ENCODE data around the gene SLC9A5.

Gene SLC9A5

DNA sequence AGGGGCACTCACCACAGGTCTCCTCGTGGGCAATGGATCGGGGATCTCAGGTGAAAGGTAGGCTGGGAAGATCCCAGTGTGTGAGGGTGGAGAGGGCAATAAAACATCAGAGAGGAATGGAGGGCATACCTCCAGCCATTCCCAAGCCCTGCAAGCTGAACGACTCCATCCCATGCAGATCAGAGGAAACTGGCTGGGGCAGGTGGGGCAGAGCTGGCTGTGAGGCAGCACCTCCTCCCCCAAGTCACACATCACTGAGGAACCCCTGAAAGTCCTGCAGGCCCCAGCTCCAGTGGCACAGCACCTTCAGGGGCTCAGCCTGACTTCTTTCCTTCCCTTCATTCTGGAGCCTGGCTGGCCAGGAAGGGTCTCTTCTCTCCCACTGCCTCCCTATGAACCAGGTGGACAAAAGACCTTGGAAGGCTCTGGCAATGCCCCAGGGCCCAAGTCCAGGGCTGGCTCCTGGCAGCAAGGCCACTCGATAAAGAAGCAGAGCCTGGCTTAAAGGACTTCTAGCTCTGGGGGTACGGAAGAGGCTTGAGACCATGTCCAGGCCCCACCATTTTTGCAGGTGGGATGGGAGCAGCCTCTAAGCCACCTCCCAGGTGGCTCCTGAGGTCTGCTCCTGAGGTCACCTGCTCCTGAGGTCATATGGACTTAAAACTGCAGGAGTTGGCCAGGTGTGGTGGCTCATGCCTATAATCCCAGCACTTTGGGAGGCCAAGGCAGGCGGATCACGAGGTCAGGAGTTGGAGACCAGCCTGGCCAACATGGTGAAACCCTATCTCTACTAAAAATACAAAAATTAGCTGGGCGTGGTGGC is 35.4 kb upstream of the SLC9A5 start:
- DNase-seq = no peak

DNA sequence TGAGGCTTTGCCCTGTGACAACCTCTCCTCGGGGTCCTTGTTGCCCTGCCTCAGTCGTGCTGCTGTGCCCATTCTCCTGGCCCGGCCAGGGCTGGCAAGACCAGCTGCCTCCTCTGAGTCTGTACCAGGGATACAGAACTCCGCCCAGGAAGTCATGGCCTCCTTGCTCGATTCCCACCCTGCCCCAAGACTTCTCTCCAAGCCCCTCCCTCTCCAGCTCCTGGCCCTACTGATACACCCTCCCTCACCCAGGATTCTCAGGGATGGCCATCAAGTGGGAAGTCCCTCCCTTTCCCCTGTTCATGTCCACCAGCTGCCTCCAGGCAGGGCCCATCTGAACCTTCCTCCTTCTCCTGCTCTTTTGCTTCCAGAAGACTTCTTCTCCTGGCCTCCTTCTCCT is 33.1 kb upstream of the SLC9A5 start:
- no peak for DNase-seq

DNA sequence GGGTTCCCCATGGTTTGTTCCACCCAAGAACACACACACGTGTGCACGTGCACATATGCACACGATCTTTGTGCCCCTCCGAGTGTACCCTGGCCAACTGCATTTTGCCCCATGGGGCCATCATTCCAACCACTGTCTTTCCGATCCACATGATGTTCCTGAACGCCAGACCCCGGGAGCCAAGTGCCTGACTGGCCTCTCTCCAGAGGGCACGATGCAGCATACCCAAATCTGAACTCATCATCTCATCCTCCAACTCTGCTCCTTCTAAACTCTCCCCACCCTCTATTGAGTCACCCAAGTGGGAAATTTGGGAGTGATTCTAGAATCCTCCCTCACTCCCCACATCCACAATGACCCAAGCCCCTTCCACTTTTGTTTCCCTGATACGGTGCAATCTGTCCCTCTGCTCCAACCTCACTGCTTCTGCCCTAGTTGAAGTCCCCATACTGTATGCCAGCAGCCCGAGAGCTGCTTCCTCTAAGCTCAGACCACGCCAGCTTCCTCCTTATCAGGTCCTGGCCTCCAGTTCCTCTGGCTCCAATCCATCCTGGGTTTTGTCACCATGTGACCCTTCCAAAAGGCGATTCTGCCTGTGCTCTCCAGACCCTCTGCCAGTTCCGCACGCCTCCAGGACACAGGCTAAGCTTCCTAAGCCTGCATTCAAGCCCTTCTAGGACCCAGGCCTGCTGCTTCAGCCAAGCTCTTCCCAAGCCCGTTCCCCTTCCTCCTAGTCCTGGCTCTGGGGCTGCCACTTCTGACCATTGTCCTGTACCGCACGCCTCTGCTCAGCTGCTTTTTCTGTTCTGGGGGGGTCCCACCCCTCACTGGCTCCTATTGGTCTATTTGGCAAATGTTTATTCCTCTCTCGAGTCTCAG is 31.9 kb upstream of the SLC9A5 start:
- DNase-seq = no peak

DNA sequence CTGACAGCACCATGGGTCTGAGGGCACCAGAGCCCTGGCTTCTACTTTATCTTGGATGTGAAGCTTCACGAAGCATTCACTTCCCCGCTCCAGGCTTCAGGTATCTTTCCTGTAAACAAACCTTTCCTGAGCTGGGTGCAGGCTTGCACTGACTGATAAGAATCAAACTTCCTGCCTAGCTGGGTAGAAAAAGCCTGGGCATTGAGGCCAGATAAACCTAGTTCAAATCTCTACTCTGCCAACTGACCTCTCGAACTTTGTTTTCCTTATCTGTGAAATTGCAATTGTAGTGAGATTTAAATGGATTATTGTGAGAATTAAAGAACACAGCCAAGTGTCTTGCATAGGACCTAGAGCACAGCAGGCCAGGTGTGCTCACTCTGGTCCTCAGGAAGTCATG is 24.8 kb upstream of the SLC9A5 start:
- DNase-seq = no peak

DNA sequence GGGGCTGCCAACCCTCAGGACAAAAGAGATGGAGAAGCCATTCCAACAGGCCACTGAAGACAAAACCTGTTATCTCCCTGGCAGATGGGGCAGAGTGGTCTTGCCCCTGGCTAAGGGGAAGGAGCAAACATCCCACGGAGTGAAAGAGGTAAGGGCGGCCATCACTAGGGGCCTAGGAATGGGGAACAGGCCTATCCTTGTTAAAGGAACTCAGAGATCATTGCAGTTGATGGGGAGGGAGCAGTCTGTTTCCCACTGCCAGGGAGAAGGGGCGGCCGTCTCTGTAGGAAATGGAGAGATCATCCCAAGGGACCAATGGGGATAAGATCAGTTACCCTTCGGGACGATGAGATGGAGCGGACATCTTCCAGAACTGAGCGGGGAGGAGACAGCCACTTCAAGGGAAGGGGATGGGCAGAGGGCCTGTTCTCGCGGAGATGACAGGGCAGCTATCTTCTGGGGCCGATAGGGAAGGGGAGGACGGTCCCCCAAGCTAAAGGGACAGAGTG is 22.4 kb upstream of the SLC9A5 start:
- no peak for DNase-seq

DNA sequence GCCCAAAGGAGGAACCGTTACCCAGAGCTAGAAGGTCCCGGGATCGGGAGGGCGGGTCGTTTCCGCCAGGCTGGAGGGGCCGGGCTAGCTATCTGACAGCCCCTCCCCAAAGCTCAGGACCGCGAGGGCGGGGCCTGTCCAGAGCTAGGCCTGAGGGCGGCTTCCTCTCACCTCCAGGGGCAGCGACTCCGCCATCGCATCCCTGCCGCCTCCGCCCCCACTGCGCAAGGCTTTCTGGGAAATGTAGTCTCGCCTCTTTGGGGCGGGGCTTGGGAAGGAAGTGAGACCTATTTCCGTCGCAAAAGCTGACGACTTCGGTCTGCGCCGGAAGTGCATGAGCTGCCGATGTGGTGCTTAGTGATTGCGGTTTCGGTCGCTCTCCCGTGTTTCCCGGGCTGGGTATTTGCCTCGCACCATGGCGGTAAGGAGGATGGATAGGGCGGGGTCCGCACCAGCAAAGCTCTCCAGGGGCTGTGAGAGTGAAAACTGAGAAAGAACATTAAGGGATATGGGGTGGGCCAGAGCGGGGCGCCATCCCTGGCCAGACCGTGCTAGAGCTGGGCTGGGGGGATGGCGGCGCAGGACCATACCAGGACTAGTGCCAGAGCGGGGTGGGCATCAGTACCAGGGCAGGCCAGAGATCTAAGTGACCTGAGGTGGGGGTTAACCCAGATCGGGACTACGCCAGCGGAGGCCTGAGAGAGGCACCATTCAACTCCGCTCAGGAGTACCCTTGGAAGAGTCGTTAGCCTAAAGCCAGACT is 21.8 kb upstream of the SLC9A5 start, which contains the start of gene TMEM208:
Gene TMEM208 (plus strand): TSS at position 327 of the 763 bp plus-strand sequence. CDS start 89 bp downstream, at position 416.
- DNase-seq = peak; percentile 98

DNA sequence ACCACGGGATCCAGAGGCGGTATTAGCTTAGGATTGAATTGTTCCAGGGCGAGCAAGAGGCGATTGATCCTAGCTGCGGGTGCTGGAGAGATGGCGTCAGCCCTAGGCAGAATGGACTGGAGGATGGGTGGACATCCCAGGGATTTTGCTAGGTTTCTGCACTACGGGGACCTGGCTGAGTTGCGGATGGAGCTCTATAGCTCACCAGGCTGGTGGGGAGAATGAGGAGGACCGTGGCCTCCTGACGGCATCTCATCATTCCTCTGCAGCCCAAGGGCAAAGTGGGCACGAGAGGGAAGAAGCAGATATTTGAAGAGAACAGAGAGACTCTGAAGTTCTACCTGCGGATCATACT is 21.2 kb upstream of the SLC9A5 start:
- DNase-seq = no peak

DNA sequence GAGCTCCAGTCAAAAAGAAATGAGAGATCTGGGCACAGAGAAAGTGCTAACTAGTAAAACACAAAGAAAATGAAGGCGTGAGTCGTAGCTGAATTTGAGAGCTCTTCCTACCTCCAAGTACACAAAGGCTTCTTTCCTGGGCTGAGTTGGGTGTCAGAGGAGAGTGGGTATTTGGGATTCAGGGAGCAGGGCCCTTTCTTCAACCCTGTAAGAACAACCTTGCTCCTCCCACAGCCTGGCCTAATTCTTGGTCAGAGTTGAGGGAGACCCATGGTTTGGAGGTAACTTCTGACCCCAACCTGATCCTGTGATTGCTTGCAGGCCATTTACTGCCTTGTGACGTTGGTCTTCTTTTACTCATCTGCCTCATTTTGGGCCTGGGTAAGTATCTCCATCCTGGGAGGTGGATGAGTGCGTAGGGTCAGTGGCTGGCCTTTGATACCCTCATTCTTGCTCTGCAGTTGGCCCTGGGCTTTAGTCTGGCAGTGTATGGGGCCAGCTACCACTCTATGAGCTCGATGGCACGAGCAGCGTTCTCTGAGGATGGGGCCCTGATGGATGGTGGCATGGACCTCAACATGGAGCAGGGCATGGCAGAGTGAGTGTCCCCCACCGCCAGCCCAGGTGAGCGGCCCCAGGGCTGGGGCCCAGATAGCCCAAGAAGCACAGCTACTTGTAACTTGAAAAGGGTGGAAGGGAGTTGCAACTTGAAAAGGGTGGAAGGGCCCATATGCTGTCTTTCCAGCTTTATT is 20.6 kb upstream of the SLC9A5 start:
- no peak for DNase-seq

DNA sequence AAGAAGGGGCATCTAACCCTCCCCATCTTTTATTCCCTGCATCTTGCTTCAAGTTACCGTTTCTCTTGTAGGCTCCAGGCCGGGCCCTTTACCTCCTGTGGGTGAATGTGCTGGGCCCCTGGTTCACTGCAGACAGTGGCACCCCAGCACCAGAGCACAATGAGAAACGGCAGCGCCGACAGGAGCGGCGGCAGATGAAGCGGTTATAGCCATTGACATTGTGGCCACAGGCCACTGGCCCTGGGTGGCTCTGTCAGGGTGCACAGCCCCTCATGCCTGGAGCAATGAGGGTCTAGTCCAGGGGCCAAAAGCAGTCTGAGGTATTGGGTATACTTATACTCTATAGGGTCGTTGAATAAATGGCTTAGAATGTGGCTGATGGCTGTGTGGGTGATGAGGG is 19.9 kb upstream of the SLC9A5 start:
- no peak for DNase-seq

DNA sequence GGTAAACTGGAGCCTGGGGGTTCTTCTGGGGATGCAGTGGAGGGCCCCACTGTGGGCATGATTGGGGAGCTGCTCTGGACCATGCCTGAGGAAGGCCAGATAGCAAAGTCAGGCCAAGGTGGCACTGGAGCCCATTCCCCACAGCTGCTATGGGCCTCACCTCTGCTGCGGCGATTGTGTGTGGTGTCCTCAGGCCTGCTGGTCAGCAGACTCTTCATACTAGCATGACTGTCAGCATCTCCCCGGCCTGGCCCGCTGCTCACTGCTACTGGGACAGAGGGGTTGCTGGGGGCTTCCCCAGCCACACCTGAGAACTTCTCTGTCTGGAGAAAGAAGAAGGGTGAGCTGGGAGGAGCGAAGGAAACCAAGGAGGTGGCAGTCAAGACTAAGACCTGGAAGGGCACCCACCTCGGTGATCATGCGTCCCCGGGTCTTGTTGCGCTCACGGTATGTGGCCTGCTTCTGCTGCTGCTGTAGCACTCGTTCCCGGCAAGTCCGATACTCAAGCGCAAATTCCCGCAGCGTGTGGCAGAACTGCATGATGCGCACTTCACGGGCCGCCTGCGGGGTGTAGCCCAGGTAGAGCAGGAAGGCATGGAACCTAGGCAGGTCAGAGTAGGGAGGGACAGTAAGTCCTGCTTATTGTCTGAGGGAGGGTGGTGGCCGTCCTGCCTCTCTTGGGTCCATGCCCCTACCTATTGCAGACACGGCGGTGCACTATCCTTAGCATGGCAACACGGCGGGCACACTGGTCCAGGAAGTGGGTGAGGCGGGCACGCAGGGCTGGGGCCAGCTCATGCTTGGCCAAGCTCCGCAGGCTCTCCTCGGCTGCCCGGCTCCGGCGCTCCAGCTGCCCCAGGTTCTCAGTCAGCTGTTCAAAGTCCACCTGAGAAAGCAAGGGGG is 18.6 kb upstream of the SLC9A5 start:
- no peak for DNase-seq

DNA sequence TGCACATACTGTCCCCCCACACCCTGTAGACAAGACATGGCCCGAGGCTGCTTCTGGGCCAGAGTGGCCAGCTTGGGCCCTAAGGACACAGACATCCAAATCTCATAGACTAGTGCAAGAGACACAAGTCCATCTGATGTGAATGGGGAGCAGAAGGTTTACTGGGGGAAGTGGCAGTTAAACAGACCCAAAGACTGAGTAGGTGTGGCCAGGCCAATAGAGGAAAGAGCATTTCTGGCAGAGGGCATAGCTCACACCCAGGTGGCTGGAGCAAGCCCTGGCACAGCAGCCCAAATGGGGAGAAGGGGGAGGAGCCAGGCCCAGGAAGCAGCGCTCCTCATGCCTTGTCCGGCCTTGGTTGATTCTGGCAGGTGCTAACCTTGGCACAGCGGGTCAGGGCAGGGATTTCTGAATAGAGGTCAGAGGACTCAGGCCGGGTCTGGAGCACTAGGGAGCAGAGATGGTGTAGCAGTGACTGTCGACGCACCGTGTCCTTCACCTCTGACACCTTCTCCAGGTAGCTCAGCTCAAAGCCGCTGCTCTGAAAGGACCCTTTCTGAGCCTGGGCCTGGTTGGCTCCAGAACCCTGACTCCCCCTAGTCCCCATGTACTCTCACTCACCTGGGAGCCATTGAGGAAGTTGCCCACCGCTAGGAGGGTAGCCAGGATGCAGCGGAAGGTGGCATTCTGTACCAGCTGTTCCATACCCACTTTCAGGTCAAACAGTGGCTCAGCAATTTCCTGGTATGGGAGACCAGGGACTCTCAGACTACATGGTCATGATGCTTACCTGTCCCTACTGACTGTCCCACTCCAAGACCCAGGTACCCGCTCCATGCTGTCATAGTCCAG is 17.7 kb upstream of the SLC9A5 start:
- DNase-seq = no peak

DNA sequence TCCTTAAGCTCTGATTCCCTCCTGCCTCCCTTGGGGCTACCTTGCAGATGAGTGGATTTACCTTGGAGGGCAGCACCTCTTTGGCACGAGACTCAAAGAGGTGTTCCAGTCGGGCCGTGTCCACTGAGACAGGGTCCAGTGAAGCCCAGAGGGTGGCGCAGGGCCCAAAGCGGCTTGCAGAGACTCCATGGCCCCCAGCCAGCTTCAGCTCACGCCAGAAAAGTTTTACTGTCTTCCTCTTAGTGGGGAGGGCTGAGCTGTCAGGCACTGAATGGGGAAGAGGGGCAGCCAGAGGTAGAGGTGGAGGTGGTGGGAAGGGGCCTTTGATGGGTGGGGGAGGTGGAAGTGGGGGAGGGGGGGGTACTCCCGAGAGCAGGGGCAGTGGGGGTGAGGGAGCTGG is 15.2 kb upstream of the SLC9A5 start:
- no peak for DNase-seq

DNA sequence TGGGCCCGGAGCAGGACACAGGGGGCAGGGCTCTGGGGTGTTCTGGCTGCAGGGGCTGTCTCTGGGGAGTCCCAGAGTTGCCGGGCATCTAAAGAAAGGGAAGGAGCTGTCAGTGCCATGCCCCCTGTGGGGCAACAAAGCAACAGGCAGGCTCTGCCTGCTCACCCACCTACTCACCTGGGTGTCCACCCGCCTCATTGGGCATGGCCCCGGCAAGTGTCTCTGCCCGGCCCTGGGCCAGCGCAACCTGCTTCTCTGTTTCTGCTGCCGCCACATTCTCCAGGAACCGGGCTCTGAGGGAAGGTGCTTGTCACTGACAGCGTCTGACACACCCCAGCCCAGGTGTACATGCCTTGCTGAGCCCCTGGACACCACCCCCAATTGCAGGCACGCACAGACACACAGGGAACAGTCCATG is 14.6 kb upstream of the SLC9A5 start:
- DNase-seq = no peak

DNA sequence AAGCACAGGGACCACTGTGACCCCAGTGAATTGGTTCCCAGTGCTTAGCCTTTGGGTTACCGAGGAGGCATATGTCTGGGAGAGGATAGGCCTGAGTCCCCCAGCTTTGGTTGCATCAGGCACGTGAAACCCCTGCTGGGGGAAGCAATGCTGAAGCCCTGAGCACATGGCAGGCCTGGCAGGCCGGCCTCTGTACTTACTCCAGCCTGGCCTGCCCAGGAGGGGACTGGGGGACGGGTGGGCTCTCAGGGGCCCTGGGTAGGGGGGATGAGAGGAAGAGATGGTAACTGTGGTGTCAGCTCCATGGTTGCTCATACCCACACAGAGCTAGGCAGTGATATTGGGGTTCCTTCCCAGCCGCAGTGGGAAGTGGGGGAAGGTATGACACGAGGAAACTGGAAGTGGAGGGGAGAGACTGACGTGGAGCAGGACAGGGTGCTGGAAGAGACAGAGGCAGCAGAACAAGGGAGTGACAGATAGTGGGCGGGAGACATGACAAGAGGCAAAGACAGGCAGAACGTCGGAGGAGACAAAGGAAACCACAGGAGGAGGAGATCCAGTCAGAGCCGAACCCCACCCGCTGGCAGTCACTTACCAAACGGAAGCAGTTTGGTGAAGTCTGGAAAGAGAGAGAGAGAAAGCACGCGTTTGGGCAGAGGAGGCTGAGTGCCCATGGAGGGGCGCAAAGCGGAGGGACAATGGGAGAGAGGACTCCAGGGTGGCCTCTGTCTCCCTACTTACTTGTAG is 12.8 kb upstream of the SLC9A5 start:
- peak; percentile 74 for DNase-seq

DNA sequence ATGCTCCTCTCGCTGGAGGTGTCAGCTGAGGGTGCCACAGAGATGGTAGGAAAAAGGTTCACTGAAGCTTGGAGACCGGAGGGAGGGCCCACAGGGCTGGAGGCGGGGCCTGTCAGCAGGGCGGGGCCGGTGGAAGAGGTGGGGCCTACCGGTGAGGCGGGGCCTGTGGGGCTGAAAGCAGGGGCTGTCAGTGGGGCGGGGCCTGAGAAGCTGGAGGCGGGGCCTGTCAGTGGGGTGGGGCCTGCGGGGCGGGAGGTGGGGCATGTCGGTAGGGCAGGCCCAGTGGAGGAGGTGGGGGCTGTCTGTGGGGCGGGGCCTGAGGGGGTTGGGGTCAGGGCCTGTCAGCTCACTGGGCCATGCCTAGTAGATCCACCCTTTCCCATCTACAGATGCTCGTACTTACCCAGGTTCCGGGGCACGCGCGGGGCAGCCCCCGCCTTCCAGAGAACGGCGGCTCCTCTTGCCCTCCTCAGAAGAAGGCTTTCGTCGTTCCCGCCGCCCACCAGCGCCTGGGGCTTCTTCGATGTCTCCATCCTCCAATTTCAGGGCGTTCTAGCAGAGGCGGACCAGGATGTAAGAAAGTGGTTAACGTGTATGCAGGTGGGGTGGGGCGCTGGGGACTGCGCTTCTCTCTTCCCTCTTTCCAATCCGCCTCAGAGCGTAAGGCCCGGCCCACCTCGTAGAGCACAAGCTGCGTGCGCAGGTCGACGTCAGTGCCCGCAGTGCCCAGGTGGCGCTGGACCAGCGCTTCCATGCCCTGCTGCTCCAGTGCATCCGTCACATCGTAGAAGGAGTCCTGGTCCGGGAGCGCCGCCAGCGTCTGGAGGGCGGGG is 12.0 kb upstream of the SLC9A5 start:
- DNase-seq = peak; percentile 83

DNA sequence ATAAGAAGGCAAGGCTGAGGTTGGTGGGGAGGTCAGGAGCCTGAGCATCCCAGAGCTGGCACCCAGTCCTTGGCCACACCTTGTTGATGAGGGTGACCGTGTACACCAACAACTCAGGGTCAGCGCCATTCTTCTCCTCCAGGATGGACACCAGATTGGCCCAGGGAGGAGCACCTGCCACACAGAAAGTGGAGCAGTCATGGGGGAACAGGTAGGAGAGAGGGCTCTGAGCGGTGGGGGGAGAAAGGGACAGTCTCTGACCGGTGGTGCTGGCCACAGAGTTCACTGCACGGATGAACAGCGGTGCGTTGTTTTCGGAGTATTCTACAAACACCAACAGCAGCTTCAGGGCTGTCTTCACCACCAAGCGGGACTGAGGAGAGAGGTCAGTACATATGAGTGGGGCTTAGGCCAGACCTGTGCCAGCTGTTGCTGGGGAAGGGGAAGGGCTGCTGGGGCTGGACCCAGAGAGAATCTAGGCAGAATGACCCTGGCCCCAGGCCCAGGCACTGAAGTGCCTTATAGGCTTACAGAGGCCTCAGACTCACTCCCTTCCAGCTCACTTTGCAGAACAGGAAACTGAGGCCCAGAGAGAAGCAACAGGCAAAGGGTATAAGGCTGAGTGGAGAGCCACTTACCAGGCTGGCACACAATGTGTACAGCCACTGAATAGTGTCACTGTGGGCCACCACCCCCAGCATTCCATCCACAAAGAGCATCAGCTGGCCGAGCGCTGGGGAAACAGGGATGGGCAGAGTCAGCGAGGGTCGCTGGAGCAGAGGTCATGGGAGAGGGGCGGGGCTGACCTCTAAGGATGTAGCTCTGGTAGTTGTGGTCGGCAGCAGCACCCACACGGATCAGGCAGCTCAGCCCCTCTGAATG is 11.1 kb upstream of the SLC9A5 start:
- DNase-seq = no peak

DNA sequence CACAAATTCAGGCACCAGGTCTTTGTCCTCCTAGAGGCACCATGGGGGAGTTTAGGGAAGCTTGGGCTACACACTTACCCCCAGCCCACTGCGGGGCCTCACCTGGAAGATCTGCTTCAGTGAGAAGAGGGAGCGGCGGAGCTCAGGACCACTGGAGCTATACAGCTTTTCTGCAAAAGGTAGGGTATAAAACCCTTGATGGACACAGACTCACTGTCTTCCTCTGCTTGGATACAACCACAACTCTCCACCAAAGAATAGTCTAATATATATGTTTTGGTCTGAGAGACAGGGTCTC is 10.6 kb upstream of the SLC9A5 start:
- DNase-seq = no peak
